Right lung (tissue), 5 donors: ENCODE measurements around the gene RARA. TPM values are rescaled to one million over a fixed set of nuclear protein-coding genes. Genes with fewer than 3 reads are reported as not detected.
A peak's percentile ranks its signal among the peaks of the same experiment; 100 is the strongest.
"Not testable (repeated sequence)": the region's sequence is repeated elsewhere in the genome, so short reads cannot be mapped to it uniquely, and the experiment has no call there.

Experiments used
- DNase-seq, 2 donors: peaks; one replicate each; pipeline ENCODE4 v3.0.0-alpha.2; 2013
- polyA plus RNA-seq, 5 donors: library from polyadenylated mRNA; unstranded; fragments of 120-200 nt; gene quantifications; one replicate each; pipeline versions ENCODE4 v1.2.1 to v1.2.3, GENCODE V29; 2013; ENCODE audit warnings: inconsistent platforms in 1 of 5, low replicate concordance in 1 of 5; ENCODE audit not compliant: insufficient read length in 5 of 5, insufficient read depth in 1 of 5

The RARA gene
- polyA plus RNA-seq, 5 donors = 35.5 to 65.3 (median 49.7) TPM

DNA sequence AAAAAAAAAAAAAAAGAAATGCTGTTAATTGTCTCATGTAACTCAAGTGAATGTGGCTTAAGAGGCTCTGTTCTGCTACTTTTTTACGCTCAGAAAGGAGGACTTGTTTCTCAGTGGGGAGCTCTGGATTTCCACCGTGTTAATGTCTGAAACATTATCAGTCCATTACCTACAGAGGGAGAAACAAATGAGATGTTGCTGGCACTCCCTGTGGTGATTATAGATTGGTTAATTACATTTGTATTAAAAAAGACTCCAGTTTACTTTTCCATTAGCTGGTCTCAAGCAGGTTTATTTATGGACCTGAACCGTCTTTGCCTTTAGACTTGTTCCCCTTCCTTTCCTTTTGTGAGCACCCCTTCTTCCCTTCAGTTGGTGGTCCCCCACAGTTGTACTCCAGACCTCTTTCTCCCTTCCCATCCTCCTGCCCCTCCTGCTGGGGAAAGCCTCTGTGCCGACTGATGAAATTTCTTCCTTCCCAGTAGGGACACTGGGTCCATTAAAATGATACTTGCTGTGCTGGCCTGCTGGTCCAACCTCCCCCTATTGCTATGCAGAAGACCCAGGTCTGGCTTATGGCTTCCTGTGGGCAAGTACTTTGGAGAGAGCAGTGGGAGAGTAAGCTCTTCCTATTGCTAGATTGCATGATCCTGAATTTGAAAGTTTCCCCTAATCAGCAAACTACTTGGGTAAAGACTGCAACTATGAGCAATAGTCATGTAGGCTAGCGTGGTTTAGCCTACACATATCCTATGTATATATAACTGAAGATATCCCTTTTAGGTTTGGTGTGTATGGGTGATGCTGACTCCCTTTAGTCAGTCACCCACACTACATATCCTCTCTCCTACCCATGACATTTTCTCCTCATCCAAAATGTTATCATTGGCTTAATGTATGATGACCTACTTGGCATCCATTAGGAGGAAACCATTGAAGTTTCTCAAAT is 13.2 kb upstream of the RARA start:
- DNase-seq = no peak

DNA sequence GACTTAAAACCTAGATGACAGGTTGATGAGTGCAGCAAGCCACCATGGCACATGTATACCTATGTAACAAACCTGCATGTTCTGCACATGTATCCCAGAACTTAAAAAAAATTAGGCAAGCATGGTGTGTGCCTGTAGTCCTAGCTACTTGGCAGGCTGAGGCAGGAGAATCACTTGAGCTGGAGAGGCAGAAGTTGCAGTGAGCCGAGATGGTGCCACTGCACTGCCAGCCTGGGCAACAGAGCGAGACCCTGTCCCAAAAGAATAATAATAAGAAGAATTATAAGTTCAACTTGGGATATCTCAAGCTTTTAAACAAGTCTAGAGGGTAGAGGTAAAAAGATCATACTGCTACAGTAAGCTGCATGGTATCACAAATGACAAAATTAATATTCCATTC is 11.5 kb upstream of the RARA start:
- no peak for DNase-seq

DNA sequence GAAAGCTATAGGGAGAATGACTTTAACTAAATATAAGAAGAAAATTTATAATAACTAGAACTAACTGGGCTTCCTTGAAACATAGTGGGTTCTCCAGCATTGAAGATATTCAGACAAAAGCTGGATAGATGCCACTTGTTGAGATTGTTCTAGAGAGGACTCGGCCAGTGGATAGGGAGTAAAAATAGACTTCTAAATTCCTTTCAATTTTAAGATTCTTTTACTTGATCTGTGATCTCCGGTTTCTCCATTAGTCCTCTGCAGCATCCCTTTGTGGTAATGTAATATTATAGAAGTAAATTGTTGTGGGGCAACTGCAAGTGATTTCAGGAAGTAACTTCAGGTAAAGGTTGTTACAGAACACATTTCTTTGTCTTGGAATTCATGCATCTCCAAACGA is 10.3 kb upstream of the RARA start:
- DNase-seq = no peak

DNA sequence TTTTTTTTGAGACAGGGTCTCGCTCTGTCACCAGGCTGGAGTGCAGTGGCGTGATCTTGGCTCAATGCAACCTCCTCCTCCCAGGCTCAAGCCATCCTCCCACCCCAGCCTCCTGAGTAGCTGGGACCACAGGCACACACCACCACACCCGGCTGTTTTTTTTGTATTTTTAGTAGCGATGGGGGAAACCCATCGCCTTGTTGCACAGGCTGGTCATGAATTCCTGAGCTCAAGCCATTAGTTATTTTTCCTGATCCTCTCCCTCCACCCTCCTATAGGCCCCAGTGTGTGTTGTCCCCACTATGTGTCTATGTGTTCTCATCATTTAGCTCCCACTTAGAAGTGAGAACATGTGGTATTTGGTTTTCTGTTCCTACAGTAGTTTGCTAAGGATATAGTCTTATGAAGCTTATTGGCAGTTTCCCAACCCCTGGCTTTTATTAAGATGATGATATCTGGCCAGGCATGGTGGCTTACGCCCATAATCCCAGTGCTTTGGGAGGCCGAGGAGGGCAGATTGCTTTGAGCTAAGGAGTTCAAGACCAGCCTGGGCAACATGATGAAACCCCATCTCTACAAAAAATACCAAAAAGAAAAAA is 9.7 kb upstream of the RARA start:
- not testable (repeated sequence) for DNase-seq

DNA sequence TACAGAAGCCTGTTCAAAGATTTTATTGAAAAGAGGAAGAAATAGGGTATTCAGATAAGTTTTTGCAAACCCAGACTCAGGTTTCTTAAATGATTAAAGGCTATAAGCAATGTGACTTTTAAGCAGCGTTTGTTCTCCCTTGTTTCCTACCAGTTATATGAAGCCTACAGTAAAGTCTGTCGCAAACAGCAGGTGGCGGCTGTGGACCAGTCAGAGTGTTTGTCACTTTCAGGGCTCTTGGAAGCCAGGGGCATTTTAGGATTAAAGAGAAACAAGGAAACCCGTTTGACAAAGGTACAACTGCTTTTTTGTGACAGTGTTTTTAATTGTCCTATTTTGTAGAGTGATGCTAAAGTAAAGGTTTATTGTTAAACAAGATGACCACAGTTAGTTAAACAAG is 7.7 kb upstream of the RARA start:
- DNase-seq = no peak

DNA sequence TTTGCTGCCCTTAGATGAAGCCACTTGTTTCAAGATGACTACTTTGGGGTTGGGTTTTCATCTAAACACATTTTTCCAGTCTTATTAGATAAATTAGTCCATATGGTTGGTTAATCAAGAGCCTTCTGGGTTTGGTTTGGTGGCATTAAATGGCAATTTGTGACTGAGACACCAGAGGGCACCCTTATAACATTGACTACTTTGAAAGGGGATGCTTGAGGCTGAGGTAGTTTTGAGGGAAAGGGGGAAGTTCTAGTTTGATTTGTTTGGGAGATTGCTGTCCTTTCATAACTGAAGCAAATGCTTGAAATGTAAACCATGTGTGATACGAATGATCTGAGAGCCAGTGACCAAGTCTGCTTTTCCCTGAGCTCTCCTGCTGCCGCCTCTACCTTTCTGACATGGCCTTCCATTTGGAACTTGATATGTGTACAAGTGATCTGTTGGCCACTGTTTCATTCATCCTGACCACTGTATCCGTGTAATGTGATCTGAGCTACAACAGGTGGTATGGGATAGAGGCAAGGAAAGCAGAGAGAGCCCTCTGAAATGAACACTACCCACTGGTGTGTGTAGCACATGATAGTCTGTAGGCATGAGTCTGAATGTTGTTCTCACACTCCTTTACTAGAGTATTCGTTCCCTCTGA is 5.8 kb upstream of the RARA start:
- no peak for DNase-seq

DNA sequence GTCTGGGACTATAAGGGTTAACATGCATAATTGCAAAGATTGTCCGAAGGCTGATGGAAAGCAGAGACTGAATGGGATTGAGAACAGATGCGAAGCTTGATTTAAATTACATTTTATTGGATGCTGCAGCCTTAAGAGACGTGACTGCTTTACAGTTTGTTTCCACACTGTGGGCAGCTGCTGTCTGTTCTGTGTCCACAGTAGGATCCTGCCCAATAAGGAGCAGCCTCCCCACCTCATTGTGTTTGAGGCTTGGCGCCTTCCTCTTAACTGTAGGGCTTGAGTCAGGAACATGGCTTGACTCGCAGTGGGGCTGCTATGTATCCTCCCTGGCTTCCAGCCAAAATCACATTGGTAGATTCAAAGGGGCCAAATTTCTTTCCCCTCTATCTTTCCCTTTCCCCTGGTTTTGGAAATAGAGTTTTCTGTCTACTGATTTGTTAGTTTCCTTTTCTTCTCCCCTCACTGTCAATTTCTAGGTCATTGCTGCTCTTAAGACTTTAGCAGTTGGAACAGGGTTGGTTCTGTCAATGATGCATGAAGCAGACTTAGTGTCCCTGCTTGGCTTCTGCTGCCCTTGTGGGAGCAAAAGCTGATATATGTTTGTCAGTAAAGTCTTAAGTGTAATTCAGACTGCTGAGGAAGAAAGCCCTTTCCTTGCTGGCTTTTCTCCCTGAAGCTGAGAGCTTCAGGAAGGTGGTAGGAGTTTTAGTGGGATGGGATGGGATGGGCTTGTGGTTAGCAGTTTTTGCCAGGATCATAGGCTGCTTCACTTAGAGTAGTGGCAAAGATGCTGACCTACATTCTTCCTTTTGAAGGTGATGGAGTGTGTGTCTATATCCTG is 5.0 kb upstream of the RARA start:
- no peak for DNase-seq

DNA sequence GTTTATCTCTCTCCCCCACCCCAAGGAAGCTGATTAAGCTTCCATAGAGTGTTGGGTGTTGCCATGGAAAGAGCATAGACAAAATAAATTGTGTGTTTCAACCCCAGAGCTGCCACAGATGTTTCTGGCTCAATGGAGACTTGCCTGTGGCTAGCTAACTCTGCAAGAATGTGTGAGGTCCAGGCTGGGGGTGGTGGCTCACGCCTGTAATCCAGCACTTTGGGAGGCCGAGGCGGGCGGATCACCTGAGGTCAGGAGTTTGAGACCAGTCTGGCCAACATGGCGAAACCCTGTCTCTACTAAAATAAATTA is 4.5 kb upstream of the RARA start:
- not testable (repeated sequence) for DNase-seq

DNA sequence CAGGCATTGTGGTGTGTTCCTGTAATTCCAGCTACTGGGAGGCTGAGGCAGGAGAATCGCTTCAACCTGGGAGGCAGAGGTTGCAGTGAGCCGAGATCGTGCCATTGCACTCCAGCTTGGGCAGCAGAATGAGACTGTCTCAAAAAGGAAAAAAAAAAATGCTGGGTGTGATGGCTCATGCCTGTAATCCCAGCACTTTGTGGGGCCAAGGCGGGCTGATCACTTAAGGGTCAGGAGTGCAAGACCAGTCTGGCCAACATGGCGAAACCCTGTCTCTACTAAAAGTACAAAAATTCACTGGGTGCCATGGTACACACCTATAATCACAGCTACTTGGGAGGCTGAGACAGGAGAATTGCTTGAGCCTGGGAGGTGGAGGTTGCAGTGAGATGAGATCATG is 4.1 kb upstream of the RARA start:
- DNase-seq = not testable (repeated sequence)

DNA sequence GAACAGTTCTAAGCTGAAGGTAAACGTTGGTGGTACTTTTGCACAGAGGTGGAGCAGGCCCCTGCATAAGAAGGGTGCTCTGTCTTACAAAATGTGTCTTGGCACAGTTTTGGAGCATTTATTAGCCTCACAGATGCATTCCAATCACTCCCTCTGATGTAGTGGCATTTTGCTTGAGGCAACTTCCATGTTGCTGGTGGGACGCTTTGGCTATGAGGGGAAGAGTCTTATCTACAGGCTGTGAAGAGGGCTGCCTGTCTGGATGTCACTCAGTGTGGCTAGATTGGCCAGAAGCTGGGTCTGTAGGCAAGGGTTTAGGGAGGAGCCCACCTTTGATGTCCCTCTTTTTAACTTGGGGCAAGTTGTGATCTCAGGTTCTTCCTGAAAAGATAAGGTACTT is 2.6 kb upstream of the RARA start:
- no peak for DNase-seq

DNA sequence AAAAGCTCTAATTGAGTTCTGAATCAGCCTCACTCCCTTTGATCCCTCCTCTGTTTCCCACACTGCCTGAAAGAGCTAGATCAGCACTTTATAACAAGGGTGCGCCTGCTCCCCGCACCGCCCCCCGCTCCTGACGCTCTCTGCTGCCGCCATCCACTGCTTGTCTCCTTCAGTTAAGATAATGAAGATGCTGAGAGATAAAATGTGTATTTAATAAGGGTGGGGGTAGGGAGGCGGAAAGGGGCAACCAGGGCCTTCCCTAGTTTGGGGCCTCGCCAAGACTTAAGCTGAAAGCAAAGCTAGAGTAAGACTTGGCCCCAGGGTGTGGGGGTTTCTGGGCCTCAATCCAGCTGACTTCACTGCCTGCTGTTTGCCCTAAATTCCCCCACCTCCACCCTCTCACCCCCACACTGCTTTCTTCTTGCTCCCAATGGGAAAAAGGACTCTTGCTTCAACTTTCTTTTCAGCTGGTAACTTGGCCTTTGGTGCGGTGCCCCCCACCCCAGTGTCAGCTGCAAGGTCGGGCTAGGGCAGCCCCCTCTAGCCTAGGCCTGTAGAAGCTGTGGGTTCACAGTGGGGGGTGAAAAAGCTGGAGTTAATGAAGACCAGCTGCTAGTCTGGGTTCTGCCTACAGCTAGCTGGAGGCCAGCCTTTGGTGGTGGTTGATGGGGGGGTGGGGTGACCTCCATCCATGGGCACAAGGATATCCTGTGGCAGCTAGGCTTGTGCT is 1.8 kb upstream of the RARA start:
- peak; percentile 88 to 93 for DNase-seq

DNA sequence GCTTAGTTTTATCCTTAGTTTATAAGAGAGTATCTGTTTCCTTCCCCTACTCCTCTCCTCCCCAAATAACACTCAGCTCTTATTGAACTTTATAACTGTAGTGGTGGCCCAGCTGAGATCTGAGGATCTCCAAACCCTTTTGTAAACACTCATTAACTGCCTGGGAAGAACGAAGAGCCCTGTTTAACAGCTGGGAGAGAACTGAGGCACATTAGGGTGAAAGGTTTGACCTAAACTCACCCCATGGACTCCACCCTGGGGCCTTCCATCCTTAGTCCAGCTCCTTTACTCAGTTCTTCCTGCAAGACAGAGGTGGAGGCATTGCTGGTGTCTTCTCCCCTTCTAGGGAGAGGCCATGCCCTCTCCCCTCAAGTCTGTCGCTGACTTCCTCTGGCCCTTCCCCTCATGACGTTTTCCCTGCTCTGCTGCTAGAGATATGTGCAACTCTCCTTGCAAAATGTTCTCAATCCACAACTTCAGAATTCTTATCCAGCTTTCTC is 1.2 kb upstream of the RARA start:
- no peak for DNase-seq

DNA sequence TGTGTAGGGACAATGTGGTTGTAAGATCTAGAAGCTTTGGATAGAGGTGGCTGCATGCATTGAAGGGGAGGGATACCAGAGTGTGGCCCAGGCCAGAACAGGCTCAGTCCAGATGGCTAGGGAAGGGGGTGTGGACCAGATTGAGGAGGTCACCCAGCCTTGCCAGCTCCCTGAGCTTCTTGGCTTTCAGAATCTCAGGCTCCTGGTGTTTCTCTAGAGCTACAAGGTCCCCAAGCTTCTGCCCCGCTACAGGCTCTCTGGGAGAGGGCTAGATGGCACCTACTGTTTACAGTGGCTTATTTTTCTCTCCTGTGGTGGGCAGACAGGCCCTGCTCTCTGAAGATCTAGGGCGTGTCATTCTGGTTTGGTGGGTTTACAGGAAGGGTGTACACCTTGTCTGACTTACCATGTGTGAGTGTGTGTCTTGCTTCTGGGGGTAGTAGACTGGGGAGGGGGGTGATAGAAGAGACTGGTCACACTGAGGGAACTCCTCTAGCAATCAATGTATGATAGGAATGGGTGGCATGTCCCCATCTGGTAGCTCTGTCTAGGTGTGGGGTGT is 1.1 kb downstream of the RARA start:
- DNase-seq = no peak

DNA sequence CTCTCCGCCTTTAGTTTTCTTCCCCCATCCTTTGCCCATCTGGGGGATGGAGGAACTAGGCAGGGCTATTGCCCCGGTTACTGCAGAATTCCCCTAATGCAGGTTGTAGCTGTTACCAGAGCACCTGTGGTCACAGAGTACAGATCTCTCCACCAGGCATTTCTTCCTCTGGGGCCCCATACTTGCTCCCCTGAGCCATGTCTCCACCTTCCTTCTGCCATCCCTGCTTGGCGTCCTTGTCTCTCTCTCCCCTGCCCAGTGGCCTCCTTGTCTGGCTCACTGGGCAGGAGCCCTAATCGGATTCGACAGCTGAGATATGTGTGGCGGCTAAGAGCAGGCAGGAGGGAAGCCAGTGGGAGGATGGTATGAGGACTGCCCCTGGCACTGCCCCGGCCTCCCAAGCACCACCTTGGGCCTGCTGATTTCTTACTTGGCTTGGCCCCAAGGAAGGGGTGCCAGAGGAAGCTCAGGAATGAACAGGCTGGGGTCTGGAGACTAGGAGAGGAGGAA is 2.0 kb downstream of the RARA start:
- DNase-seq = no peak

DNA sequence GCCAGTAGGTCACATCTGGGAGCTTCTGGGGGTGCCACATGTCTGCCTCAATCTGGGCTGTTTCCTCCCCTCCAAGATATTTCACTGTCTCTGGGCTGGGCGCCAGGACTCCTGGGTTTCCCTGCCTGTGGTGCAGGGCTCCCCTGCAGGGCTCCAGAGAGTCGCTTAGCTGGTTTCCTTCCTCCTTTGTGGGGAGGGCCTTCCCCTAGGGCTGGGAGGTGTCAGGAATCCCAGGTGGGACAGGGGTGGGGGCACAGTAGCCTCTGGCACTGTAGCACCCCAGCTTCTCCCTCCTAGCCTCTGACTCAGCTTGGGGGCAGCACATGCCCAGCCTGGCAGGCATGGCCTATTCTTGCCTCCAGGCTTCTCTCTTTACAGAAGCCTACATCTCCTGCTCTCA is 2.6 kb downstream of the RARA start:
- DNase-seq = no peak

DNA sequence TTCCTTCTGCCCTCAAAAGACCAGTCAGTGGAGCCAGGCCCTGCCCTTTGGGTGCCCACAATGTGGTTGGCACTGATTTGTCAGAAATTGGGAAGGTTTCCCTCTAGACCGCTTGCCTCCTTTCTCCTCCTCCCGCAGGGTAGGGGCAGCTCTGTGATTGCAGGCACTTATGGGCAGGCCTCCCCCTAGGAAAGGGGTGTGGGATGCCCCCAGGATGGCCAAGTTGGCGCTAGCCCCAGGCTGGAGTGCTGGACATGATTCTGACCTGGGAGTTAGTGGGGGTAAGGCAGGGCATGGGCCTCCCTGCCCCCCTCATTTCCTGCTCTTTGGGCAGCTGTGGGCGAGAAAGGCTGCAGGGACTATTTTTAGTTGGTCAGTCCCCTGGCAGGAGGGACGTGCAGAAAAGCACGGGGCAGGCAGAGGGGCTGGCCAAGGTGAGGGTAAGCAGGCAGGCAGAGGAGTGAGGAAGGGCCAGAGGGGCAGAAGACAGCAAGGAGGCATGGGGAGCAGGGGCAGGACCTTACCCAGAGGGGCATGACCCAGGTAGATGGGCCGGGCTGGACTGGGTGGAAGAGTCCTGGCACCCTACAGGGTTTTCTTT is 3.3 kb downstream of the RARA start:
- DNase-seq = no peak

DNA sequence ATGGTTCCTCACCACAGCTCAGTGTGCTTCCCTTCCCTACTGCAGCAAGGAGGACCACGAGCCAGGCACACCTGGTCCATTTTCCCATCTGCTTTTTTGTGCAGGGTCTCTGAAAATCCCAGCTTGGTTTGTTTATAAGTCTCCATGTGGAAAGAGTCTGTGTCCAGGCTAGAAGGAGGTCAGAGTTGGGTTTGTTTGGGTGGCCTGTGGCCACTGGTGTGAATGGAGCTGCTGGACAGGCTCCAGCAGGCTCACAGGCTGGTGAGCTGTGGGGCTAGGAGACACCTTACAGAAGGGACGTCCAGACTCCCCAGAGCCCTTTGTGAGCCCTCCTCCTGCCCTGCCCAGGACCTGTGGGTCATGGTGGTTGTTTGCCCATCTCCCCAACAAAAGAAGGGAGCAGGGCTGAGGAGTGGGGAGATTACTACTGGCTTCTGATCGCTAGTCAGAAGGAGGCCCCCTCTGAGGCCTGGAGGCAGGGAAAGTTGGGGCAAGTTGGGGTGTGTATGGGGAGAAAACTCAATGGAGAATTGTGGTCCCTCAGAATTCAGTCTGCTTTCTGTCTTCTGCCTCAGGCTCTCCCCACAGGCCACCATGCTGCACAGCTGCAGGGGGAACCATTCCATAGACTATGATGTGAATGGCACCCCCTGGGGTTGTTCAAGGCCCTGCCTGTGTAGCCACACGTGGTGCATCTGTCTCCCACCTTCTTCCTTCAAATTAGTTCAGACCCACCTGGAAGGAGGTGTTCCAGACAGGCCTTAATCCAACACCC is 4.1 kb downstream of the RARA start:
- no peak for DNase-seq

DNA sequence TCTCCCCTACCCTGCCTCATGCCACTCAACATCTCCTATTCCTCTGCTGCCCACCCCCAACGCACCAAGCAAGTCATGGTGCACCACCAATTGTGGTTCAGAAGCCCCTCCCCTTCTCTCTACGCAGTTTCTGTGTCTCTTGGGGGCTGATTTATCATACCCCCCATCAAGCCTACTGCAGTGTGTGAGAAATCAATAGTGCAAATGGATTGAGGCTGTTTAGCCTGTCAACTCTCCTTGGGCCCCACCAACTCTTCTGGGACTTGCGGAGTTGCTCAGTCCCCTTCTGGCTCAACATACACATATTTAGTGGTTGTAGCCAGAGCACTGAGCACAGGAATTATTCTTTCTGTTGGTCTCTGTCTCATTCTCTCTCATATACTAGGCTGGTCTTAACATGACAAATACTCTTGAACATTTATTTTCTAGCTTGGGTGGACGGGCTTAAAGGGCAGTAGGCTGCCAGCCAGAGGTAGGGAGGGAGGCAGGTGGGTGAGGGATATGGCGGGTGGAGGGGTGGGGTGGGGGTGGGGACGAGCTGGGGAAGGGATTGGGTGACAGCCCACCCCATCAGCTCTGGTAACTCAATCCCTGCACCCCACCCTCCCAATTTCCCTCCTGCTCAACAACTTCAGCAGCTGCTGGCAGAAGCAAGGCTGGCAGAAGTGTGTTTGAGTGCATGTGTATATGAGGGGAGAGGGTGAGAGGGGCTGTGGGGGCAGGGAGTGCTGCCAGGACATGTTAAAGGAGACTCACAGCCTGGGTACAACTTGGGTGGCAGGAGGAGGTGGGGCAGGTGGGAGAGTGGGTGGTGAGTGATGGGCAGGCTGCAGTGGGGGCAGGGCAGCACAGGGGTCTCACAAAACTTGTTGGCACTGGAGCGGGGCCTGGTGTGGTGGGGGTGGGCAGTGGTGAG is 4.9 kb downstream of the RARA start:
- no peak for DNase-seq
